HG03558 (cell line): ENCODE results near the gene BOK.

Source experiments
- ATAC-seq: cut with Tn5 transposase; IDR thresholded peaks from one replicate; pipeline ENCODE4 v1.9.1; 2021; ENCODE audit warnings: moderate number of reproducible peaks; ENCODE audit not compliant: unreplicated experiment; ENCODE audit errors: extremely low read depth

BOK gene

GRCh38 chr2:241538838-241539615 is 19.5 kb upstream of the BOK start:
- ATAC-seq = no peak

- ATAC-seq = no peak
Observed at GRCh38 chr2:241539616-241540374, 18.8 kb upstream of the BOK start.

- no peak for ATAC-seq
Observed at GRCh38 chr2:241540401-241540770, 18.2 kb upstream of the BOK start.

- no peak for ATAC-seq
Observed at GRCh38 chr2:241540771-241541561, 17.6 kb upstream of the BOK start.

- ATAC-seq = no peak
Observed at GRCh38 chr2:241541564-241542277, 16.8 kb upstream of the BOK start.

- ATAC-seq = no peak
Observed at GRCh38 chr2:241542278-241542605, 16.3 kb upstream of the BOK start.

- ATAC-seq = no peak
Observed at GRCh38 chr2:241545106-241545505, 13.4 kb upstream of the BOK start.

- ATAC-seq = no peak
Observed at GRCh38 chr2:241545523-241546473, 12.7 kb upstream of the BOK start.

GRCh38 chr2:241546771-241547498 is 11.6 kb upstream of the BOK start:
- no peak for ATAC-seq

- no peak for ATAC-seq
Observed at GRCh38 chr2:241547781-241548450, 10.6 kb upstream of the BOK start.

GRCh38 chr2:241548451-241548835 is 10.1 kb upstream of the BOK start:
- no peak for ATAC-seq

- no peak for ATAC-seq
Observed at GRCh38 chr2:241550616-241551580, 7.6 kb upstream of the BOK start.

- ATAC-seq = no peak
Observed at GRCh38 chr2:241551599-241551997, 6.9 kb upstream of the BOK start.

GRCh38 chr2:241551998-241552737 is 6.4 kb upstream of the BOK start:
- ATAC-seq = no peak

- ATAC-seq = no peak
Observed at GRCh38 chr2:241553512-241553830, 5.1 kb upstream of the BOK start.

GRCh38 chr2:241553981-241554380 is 4.6 kb upstream of the BOK start:
- ATAC-seq = no peak
